Stimulated activated CD4-positive, alpha-beta T cell treated with anti-CD3 and anti-CD28 coated beads, Interleukin-4, amount 100 ng/mL, for 4 hours (primary cell): ENCODE results near the gene MCM7.

Source experiments
- DNase-seq, 2 experiments: peaks; one replicate each; pipeline ENCODE4 v3.0.0-alpha.2; 2020

The MCM7 gene

DNA sequence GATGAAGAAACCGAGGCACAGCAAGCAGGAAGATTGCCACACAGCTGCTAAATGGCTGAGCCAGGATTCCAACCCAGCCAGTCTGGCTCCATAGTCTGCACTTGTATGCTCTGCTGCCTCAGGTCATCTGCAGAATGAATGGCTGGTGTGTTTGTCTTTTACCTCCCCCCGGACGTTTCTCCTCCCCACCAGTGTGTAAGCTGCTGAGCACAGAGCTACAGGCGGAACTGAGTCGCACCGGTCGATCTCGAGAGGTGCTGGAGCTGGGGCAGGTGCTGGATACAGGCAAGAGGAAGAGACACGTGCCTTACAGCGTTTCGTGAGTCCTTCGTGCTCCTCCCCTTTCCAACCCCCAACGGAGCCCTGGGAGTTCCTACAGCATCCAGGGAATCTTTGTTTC, 20.9 kb upstream of the MCM7 start:
- DNase-seq: no peak

DNA sequence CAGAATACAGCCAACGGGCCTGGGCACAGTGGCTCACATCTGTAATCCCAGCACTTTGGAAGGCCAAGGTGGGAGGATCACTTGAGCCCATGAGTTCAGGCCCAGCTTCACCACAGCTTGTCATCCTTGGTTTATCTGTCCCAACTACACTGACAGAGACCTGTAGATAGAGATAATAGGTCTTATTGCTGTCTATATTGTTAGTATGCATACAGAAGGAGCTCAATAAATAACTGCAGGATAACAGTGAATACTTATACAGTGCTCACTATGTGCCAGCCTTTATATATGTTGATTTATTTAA, 19.5 kb upstream of the MCM7 start:
- no peak for DNase-seq

DNA sequence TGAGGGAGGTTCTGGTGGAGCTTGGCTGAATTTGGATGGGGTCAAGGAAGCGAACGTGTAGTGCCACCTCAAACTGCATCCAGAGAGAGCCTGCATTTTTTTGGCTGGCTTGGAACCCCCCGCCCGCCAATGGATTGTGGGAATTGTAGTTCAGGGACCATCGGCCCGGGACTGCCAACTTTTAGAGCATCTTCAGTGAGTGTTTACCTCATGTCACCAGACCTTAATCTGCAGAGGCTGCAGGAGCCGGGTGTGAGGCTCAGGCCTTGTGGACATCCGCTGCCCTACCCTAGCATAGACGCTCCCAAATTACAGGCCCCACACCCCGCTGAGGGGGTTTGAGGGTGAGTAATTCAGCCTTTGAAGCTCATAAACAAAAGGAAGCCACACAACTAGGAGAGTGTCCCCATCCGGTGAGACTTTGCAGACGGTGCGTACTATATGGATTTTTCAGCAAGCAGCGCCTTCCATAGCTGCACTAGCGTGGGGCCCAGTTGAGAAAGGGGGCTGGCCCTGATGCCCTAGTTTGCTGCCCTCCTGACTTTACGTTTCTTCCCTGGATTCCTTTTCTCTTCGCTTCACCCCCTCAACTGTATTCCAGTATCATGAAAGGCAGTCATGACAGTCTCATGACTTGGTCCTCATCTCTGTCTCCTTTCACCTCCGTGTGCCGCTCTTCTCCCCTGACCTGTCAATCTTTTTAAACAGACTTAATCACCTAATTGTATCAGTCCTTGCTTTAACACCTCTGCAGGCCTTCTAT, 19.0 kb upstream of the MCM7 start:
- peak; percentile 54 to 55 for DNase-seq

DNA sequence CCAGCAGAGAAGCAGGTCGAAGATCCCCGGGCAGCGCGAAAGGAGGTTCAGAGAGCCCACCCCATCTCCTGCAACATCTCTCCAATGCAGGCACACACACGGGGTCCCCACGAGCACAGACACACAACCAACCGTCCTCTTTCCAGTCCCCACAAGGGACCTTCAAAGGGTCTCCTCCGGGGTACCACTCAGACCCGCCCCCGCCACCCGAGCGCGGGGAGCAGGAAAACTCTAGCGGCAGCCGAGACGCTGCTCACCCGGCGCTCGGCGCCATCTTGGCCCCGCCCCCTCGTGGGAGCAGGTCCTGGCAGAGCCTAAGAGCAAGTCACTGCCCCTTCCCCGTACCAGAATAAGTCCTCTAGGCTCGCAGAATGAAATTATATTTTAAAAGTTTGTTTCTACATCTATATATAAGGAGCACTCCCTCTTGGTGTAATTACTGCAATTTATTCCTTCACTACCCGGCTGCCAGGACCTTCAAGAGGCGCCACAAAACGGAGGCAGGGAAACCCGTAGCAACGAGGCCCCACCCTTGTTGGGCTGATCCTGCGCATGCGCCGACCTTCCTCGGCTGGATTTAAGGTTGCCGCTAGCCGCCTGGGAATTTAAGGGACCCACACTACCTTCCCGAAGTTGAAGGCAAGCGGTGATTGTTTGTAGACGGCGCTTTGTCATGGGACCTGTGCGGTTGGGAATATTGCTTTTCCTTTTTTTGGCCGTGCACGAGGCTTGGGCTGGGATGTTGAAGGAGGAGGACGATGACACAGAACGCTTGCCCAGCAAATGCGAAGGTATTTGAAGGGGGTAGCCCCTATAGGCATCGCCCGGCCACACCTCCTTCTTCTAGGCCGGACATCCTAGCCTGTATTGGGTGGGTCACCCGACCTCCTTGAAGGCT, 18.1 kb upstream of the MCM7 start, which contains the start of the genes CNPY4 and TAF6:
CNPY4 (plus strand) TSS at position 563 of the 898 bp plus-strand sequence; CDS start at position 674, 111 bp downstream.
TAF6 (minus strand) TSS at position 287 of the 898 bp plus-strand sequence. CDS start 5,149 bp downstream, outside the sequence.
- DNase-seq: peak; percentile 93

DNA sequence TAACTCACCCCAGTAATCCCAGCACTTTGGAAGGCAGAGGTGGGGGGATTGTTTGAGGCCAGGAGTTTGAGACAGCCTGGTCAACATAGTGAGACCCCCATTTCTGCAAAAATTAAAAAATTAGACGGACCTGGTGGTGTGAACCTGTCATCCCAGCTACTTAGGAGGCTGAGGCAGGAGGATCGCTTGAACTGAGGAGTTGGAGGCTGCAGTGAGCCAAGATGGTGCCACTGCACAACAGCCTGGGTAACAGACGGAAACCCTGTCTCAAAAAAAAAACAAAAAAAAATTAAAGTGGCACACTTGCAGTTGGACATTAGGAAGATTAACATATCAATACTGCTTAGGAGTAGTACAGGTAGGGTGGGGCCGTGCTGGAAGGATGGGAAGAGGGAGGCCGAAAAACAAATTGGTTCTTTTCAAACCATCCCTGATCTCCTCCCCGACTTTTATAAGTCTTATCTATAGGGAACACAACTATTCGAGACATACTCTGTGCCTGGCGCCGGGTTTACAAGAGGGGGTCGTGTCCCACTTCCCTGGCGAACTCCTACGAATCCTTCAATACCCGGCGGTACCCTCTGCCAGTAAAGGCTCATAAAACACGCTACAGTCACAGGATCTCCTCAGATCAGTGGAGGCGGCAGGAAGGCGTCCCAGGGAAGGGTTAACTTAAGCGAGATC, 17.3 kb upstream of the MCM7 start:
- DNase-seq: no peak

DNA sequence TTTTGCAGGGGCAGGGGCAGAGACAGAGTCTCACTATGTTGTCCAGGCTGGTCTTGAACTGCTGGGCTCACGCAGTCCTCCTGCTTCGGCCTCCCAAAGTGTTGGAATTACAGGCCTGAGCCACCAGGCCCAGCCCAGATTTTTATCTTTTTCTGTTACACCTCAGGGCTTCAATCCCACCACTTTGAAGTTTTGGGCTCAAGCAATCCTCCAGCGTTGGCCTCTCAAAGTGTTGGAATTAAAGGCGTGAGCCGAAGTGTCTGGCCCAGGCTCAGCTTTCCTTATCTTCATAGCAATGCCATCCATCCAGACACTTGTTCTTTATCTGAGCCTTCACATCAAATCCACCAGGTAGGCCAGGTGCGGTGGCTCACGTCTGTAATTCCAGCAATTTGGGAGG, 13.8 kb upstream of the MCM7 start:
- DNase-seq: no peak

DNA sequence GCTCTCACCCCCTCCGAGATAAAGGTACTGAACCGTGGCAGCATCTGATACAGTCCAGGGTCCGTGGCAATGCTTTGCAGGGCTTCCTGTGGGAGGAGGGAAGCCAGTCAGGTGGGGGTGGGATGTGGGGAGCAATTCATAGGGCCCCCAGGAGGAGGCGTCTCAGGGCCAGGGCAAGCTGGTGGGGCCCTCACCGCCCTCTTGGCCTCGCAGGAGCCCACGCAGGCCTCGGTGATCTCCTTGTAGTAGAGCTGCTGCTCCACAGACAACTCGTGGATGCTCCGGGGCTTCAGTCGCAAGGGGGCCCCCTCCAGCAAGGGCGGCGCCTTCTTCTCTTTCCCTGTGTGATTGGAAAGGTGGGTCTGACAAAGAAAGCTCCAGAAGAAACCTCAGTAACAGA, 10.7 kb upstream of the MCM7 start:
- DNase-seq: no peak

DNA sequence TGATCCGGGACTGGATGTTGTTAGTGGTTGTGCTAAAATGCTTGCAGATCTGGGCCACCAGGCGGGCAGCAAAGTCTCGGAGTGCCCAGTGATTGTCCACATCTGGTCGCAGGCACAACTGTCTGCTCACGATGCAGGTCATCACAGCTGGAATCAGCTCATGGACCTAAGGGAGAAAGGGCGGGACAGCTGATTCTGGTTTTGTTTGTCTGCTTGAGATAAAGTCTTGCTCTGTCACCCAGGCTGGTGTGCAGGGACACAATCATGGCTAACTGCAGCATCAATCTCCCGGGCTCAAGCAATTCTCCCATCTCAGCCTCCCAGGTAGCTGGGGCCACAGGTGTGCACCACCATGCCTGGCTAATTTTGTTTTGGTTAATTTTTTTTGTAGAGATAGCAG, 10.0 kb upstream of the MCM7 start:
- no peak for DNase-seq

DNA sequence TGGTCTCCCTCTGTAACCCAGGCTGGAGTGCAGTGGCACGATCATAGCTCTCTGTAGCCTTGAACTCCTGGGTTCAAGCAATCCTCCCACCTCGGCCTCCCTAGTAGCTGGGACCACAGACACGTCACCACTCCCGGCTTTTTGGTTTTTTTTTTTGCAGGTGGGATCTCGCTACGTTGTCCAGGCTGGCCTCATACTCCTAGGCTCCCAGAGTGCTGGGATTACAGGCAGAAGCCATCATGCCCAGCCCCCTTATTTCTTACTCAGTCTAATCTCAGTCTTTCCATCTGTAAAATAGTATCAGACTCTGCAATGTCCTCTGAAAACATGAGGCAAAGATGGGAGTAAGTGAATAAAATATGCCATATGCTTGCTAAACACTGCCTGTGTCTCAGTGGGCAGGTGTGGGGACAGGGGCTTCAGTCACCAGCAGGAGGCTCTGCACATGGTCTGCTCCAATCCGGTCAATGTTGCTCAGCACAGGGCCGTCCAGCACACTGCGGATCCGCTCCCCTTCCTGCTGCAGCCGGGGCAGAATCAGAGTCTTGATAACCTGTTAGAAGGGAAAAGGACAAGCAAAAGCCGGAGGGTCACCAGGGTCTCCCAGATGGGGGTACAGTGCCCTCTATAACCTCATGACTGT, 8.4 kb upstream of the MCM7 start:
- DNase-seq: no peak

DNA sequence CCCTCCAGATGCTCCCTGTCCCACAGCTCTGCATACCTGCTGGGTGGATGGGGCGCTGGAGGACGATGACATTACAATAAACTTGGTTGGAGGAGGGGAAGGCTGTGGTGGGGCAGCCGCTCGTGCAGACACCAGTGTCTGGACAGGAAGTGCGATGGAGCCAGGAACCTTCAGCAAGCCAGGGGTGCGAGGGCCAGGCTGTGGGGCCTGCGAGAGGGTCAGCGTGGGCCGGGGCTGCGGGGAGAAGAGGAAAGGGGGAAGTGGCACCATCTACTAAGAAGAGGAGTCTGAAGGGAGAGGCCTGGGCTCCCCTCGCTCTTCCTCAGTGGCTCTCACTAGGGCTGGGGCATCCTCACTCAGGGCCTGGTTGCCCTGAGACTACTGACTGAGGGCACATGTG, 6.7 kb upstream of the MCM7 start:
- no peak for DNase-seq

DNA sequence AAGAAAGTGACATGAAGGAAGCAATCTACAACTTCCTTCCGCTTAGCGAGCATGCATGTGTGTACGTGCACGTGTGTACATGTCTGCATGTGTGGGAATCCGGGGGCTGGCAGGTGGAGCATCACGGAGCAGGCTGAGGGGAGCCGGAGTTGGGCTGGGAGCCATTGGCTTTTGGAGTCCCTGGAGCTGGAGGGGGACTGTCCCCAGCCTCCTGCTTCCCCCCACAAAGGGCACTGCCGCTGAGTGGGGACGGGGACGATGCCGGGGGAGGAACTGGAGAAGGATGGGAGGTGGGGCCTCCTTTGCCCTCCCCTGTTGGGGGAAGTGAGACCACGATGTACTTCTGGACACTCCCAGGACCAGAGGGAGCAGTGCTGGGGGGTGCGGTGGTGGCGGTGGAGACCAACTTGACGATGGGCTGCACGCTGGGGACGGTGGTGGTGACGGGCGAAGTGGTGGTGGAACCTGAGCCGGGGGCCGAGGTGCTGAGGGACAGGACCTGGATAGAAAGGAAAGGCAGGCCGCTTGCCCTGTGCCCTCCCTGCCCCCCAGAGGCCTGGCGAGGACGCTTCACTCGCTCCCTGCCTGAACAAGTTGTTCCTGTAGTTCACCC, 6.0 kb upstream of the MCM7 start:
- no peak for DNase-seq

DNA sequence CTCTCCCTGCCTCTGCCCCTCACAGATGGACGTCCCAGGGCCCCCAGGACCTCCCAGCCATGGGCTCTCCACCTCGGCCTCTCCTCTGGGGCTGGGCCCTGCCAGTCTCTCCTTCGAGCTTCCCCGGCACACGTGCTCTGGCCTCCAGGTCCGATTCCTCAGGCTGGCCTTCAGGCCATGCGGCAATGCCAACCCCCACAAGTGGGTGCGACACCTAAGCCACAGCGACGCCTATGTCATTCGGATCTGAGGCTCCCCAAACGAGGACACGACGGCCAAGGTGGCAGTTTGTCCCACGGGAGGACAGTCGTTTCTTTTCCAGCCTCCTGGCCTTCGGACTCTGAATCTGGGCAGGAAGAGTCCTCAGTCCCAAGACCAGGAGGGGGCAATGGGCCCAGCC, 5.4 kb upstream of the MCM7 start:
- DNase-seq: no peak

DNA sequence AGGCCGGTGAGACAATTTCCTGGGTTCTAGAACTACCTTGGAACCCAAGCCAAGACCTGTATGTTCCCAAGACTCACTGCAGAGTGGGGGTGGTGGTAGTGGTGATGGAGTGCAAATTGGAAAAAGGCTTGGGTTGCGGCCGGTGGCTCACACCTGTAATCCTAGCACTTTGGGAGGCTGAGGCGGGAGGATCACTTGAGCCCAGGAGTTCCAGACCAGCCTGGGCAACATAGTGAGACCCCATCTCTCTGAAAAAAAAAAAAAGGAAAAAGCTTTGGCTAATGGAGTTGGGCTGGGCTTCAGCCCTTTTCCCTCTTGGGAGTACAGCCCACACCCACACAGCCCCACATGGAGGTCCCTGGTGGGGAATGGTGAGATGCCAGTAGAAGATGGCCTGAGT, 4.3 kb upstream of the MCM7 start:
- no peak for DNase-seq

DNA sequence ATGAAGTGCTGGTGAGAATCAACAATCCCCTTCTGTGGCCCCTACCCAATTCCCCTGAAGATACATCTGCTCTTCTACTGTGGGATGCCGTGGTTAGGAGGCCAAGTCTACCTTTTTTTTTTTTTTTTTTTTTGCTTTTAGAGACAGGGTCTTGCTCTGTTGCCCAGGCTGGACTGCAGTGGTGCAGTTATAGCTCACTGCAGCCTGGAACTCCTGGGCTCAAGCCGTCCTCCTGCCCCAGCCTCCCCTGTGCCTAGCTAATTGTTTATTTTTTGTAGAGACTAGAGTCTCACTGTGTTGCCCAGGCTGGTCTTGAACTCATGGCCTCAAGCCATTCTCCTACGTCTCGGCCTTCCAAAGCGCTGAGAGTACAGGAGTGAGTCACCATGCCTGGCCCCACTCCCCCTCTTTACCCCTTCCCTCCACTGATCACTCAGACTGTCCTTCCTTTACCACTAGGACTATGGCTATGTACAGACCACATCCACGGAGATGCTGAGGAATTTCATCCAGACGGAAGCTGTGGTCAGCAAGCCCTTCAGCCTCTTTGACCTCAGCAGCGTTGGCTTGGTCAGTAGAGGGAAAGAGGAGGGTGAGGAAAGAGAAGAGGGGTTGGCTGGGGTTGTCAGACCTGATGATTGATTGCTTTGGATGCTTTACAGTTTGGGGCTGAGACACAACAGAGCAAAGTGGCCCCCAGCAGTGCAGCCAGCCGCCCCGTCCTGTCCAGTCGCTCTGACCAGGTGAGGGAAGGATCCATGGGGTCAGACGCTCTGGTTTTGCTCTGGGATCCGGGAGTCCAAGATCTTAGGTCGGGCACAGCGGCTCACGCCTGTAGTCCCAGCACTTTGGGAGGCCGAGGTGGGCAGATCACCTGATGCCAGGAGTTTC, 2.0 kb upstream of the MCM7 start:
- no peak for DNase-seq

DNA sequence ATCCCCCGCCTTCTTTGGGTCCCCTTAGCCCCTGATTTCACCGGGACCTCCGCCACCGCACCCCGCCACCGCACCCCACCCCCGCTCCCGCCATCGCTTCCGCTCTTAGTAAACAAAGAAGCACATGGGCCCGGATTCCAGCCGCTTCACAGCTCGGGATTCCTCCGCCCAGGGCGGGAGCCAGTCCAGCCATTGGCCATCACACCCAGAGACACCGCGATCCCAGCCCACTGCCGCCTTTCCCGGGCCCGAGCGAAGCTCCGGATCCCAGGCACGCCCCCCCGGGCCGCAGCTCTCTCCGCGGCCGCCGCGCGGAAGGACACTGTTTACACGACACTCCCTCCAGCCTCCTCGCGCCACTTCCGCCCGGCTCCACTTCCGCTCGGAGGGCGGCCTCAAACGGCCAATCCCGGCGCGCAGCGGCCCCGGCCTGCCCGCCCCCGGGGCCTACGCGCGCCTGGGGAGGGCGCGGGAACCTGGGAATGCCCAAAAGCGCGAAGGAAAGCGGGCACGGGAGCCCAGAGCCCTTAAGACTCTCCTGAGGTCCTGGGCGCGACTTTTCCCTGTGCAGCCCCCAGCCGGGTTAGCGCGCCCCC, 679 bp downstream of the MCM7 start:
- peak; percentile 82 to 83 for DNase-seq

DNA sequence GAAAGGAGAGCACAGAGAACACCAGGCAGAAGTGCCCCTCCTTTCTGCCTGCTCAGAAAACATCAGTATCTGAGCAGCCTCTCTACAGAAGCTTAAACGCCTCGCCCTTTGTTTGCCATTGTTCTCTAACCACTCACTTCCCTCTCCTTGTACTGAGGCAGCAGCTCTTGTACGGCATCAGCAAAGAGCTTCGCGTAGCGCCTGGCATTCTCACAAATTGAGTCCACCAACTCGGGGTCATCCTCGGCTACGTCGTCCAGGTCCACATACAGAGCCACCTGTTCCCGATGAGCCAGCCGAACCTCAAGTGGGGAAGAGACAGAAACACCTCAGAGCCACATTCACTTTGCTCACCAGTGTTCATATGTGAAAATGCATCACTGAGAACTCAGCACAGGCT, 1.7 kb downstream of the MCM7 start:
- DNase-seq: no peak

DNA sequence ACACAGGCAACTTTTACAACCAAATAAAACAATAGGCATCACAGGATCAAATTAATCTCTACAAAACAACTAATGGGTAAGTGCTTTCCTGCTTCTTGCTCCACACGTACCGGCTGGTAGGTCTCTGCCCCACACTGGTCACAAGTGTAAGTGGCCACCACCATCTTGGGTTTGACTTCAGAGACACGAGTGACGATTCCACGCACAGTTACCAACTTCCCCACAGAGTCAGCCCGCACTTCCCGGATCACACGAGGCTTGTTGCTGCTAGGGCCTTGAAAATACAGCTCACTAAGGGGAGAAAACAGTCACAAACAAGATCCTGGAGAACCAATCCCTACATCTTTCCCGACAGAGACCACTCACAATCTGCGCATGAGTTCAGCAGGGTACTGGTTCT, 2.3 kb downstream of the MCM7 start:
- DNase-seq: no peak

DNA sequence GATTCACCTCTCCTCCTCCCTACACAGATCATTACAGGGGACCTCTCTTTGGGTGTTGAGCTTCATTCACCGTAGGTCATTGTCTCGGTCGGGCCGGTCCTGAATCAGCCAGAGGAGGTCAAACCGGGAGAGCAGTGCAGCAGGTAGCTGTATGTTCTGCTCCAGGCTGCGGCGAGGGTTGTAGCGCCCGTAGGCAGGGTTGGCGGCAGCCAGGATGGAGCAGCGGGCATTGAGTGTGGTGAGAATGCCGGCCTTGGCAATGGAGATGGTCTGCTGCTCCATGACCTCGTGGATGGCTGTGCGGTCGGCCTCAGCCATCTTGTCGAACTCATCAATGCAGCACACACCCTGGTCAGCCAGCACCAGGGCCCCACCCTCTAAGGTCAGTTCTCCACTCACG, 5.5 kb downstream of the MCM7 start:
- no peak for DNase-seq

DNA sequence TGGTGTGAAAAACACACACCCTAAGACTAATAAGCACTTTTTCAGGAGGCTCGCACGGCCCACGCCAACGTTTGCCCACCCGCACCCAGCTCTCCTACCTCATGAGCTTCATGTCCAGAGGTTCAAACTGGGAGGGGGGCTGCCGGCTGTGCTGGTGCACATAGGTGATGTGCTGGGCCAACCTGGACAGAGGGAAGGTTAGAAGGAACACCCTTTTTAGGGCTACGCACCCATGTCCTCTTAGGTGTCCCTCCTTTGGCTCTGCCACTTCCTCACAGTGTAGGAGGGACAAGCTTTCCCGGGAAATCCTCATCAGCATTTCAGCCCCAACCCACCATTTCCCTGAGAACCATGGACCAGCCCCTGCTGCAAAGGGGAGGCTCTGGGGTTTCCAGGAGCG, 5.9 kb downstream of the MCM7 start:
- no peak for DNase-seq

DNA sequence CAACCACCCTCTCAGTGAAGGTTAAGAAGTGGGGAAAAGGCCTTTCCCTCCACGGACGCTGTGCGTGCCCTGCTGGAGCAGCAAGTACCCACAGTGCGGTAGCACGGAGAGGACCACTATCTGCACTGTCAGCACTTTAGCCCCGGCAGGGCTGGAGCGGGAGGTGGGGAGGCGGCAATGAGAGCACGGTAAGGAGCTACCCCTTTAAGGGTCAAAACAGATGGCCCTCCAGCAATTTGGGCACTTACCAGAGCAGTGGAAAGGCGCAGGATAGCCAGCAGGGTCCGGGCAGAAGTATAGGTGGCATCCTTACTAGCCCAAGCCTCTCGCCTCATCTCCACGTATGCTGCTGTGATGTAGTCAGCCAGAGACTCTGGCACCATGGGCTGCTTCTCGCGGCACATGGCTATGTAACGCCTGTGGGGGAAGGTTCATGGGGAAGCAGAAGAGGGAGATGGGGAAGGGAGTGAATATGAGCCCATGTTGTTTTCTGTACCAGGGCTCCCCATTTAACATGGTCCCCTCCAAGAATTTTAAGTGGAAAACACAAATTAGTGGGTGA, 7.2 kb downstream of the MCM7 start:
- DNase-seq: no peak

DNA sequence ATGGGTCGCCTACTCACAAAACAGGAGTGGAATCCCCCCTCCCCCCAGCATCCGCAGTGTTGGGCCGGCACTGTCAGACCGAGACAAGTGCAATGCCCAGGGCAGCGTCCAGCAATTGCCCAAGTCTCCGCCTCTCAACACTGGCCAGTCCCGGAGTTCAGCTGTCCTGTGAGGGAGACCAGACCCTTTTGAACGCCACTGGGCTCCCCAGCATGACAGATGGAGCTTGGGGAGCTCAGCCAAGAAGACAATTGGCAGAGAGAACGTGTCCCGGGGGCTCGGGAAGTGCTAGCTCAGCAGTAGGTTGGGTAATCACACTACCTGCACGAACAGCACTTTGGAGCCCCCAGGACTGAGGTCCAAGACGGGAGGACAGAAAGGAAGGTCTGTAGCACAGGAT, 7.7 kb downstream of the MCM7 start:
- no peak for DNase-seq
